Loucy (cell line): ENCODE data around the gene NRCAM.

Experiments used
- H2AFZ ChIP-seq: fragments of 200-600 bp; sonication (generic); 2 replicates; pipeline ENCODE4 v1.6.0; 2016; ENCODE audit warnings: antibody characterized with exemption, mild to moderate bottlenecking, low read length, moderate library complexity
- H3F3A ChIP-seq: fragments of 200-600 bp; 2 replicates; pipeline ENCODE4 v1.6.0; 2016; ENCODE audit warnings: antibody characterized with exemption, low read depth, mild to moderate bottlenecking
- H3K27me3 ChIP-seq: fragments of 200-600 bp; sonication (generic); 2 replicates; pipeline ENCODE4 v1.6.1; 2014; ENCODE audit warnings: low read length, mild to moderate bottlenecking; ENCODE audit not compliant: insufficient read depth, poor library complexity, severe bottlenecking
- H3K36me3 ChIP-seq: fragments of 200-600 bp; sonication (generic); 2 replicates; pipeline ENCODE4 v1.6.1; 2016; ENCODE audit warnings: low read length; ENCODE audit not compliant: insufficient read depth
- H3K4me1 ChIP-seq: fragments of 200-600 bp; sonication (generic); 2 replicates; pipeline ENCODE4 v1.5.1; 2014; ENCODE audit warnings: low read length, mild to moderate bottlenecking; ENCODE audit not compliant: insufficient read depth, poor library complexity, severe bottlenecking
- H3K4me2 ChIP-seq: fragments of 200-600 bp; sonication (generic); 2 replicates; pipeline ENCODE4 v1.6.0; 2014; ENCODE audit warnings: antibody characterized with exemption, low read length, low read depth, mild to moderate bottlenecking; ENCODE audit not compliant: poor library complexity, severe bottlenecking
- H3K4me3 ChIP-seq: fragments of 200-600 bp; sonication (generic); 2 replicates; pipeline ENCODE4 v1.5.1; 2014; ENCODE audit warnings: low read length, mild to moderate bottlenecking, mixed read lengths; ENCODE audit not compliant: poor library complexity, severe bottlenecking
- H3K79me2 ChIP-seq: fragments of 200-600 bp; sonication (generic); 2 replicates; pipeline ENCODE4 v1.6.1; 2014; ENCODE audit warnings: low read length; ENCODE audit not compliant: insufficient read depth
- H3K9ac ChIP-seq: fragments of 200-600 bp; sonication (generic); 2 replicates; pipeline ENCODE4 v1.6.0; 2014; ENCODE audit warnings: mild to moderate bottlenecking, low read depth, low read length, moderate library complexity; ENCODE audit not compliant: poor library complexity, severe bottlenecking
- H3K9me2 ChIP-seq: fragments of 200-600 bp; sonication (generic); replicated peaks from 2 replicates; pipeline ENCODE4 v1.6.1; 2016; ENCODE audit warnings: low read depth, low read length, mixed read lengths
- H3K9me3 ChIP-seq: fragments of 200-600 bp; sonication (generic); 2 replicates; pipeline ENCODE4 v1.6.1; 2014; ENCODE audit warnings: mild to moderate bottlenecking, antibody characterized with exemption, low read length, low read depth; ENCODE audit not compliant: insufficient read depth
- H4K20me1 ChIP-seq: fragments of 200-600 bp; sonication (generic); 2 replicates; pipeline ENCODE4 v1.6.0; 2014; ENCODE audit warnings: antibody characterized with exemption, low read length, mild to moderate bottlenecking; ENCODE audit not compliant: insufficient read depth, poor library complexity, severe bottlenecking
- CTCF ChIP-seq: fragments of 200-600 bp; sonication (generic); conservative IDR thresholded peaks from 2 replicates; pipeline ENCODE4 v1.5.1; 2014; ENCODE audit warnings: mild to moderate bottlenecking, antibody characterized with exemption, low read length
- EZH2phosphoT487 ChIP-seq: fragments of 200-600 bp; IDR thresholded peaks from 2 replicates; pipeline ENCODE4 v1.6.1; 2018; ENCODE audit warnings: antibody characterized with exemption, mild to moderate bottlenecking, moderate library complexity, borderline replicate concordance

Gene NRCAM

GRCh38 chr7:108226816-108227299, 229.4 kb downstream of the NRCAM start:
- no peak overlapping the region for H3K4me3 ChIP-seq

GRCh38 chr7:108225531-108226181, 230.6 kb downstream of the NRCAM start:
- Histone ChIP-seq H3K36me3 (no peaks in the 10 kb centered on the region), H3K27me3 (no peaks in the 10 kb centered on the region), H3K4me3 (no peak overlapping the region), H3K9ac (no peak overlapping the region), H3K9me2 (no peaks in the 10 kb centered on the region), H4K20me1 (no peaks in the 10 kb centered on the region), H2AFZ (no peak overlapping the region), H3K79me2 (no peaks in the 10 kb centered on the region), H3K4me1 (no peaks in the 10 kb centered on the region), H3F3A (no peaks in the 10 kb centered on the region), H3K9me3 (no peaks in the 10 kb centered on the region), H3K4me2 (no peak overlapping the region)
- TF ChIP-seq CTCF (no peak; the same call in 1 of the 2 replicates), EZH2phosphoT487 (no peak)

More at GRCh38 chr7:108226816-108227299, 229.4 kb downstream of the NRCAM start:
- no peak for TF ChIP-seq EZH2phosphoT487
- no peak for TF ChIP-seq CTCF
- no peaks in the 10 kb centered on the region for H3K27me3 ChIP-seq
- no peak overlapping the region for H3K4me2 ChIP-seq
- no peaks in the 10 kb centered on the region for H4K20me1 ChIP-seq
- H2AFZ ChIP-seq = no peak overlapping the region
- no peaks in the 10 kb centered on the region for H3K9me2 ChIP-seq
- H3F3A ChIP-seq = no peaks in the 10 kb centered on the region
- H3K36me3 ChIP-seq = no peaks in the 10 kb centered on the region
- no peaks in the 10 kb centered on the region for H3K4me1 ChIP-seq
- no peaks in the 10 kb centered on the region for H3K9me3 ChIP-seq
- H3K9ac ChIP-seq = no peak overlapping the region
- H3K79me2 ChIP-seq = no peaks in the 10 kb centered on the region

GRCh38 chr7:108224387-108224786, 231.8 kb downstream of the NRCAM start:
- H3K9ac ChIP-seq = no peak overlapping the region
- no peaks in the 10 kb centered on the region for H3K9me3 ChIP-seq
- H3K4me2 ChIP-seq = no peak overlapping the region
- no peaks in the 10 kb centered on the region for H3K27me3 ChIP-seq
- H2AFZ ChIP-seq = no peak overlapping the region
- no peak overlapping the region for H3K4me3 ChIP-seq
- H3K9me2 ChIP-seq = no peaks in the 10 kb centered on the region
- no peaks in the 10 kb centered on the region for H3K4me1 ChIP-seq
- no peaks in the 10 kb centered on the region for H3K79me2 ChIP-seq
- H3F3A ChIP-seq = no peaks in the 10 kb centered on the region
- no peaks in the 10 kb centered on the region for H4K20me1 ChIP-seq
- TF ChIP-seq CTCF (no peak), EZH2phosphoT487 (no peak)
- no peaks in the 10 kb centered on the region for H3K36me3 ChIP-seq
